ENCODE data around the gene GPR153. TPM values are rescaled to one million over a fixed set of nuclear protein-coding genes. Genes with fewer than 3 reads are reported as not detected.

The GPR153 gene
- total and polyA plus RNA-seq, 2 of the 13 experiments (the other 11 are each of a cell fraction or from before 2014, with no cell fraction given), result 0.22 to 0.31 TPM

- TF ChIP-seq, protein P1, sequence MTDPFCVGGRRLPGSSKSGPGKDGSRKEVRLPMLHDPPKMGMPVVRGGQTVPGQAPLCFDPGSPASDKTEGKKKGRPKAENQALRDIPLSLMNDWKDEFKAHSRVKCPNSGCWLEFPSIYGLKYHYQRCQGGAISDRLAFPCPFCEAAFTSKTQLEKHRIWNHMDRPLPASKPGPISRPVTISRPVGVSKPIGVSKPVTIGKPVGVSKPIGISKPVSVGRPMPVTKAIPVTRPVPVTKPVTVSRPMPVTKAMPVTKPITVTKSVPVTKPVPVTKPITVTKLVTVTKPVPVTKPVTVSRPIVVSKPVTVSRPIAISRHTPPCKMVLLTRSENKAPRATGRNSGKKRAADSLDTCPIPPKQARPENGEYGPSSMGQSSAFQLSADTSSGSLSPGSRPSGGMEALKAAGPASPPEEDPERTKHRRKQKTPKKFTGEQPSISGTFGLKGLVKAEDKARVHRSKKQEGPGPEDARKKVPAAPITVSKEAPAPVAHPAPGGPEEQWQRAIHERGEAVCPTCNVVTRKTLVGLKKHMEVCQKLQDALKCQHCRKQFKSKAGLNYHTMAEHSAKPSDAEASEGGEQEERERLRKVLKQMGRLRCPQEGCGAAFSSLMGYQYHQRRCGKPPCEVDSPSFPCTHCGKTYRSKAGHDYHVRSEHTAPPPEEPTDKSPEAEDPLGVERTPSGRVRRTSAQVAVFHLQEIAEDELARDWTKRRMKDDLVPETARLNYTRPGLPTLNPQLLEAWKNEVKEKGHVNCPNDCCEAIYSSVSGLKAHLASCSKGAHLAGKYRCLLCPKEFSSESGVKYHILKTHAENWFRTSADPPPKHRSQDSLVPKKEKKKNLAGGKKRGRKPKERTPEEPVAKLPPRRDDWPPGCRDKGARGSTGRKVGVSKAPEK (CRISPR knock-in tag; IDR thresholded peaks at IDR 0.05; ENCODE audit: borderline replicate concordance), result peak; percentile 60; the same call in 1 of the 2 replicates
- TF ChIP-seq ZNF672 (CRISPR knock-in tag; IDR thresholded peaks at IDR 0.05) (peak; percentile 93; the same call in 1 of the 2 replicates), STAT5B (CRISPR knock-in tag; IDR thresholded peaks at IDR 0.05) (peak; percentile 98), ZNF296 (CRISPR knock-in tag; conservative IDR thresholded peaks at IDR 0.05) (peak; percentile 96), SNAPC2 (CRISPR knock-in tag; IDR thresholded peaks at IDR 0.05) (peak; percentile 91), ZNF556 (CRISPR knock-in tag; IDR thresholded peaks at IDR 0.05; ENCODE audit: borderline replicate concordance) (peak; percentile 79; the same call in 1 of the 2 replicates), ZNF12 (CRISPR knock-in tag; IDR thresholded peaks at IDR 0.05) (peak; percentile 90), ZFYVE20 (CRISPR knock-in tag; IDR thresholded peaks at IDR 0.05; ENCODE audit: borderline replicate concordance, low read depth) (peak; percentile 99), ZNF570 (CRISPR knock-in tag; IDR thresholded peaks at IDR 0.05; ENCODE audit: borderline replicate concordance) (peak; percentile 88; the same call in 1 of the 2 replicates), CBX1 (IDR thresholded peaks at IDR 0.05; ENCODE audit: low read depth) (no peak), SNRNP70 (IDR thresholded peaks at IDR 0.05; ENCODE audit: low read depth, low read length) (no peak), U2AF1 (optimal IDR thresholded peaks at IDR 0.05; ENCODE audit: low read depth, low read length) (no peak), MTF1 (CRISPR knock-in tag; IDR thresholded peaks at IDR 0.05) (peak; percentile 97), ZNF350 (CRISPR knock-in tag; IDR thresholded peaks at IDR 0.05; ENCODE audit: borderline replicate concordance, low read depth) (peak; percentile 52; the same call in 1 of the 2 replicates), REPIN1 (CRISPR knock-in tag; IDR thresholded peaks at IDR 0.05; ENCODE audit: borderline replicate concordance, low read depth) (peak; percentile 98), PRMT3 (CRISPR knock-in tag; IDR thresholded peaks at IDR 0.05; ENCODE audit: borderline replicate concordance, low read depth) (peak; percentile 93; the same call in 1 of the 2 replicates), HNRNPL (IDR thresholded peaks at IDR 0.05; ENCODE audit: low read depth, low read length) (no peak), TEF (CRISPR knock-in tag; IDR thresholded peaks at IDR 0.05) (peak; percentile 95)
- TF ChIP-seq, protein P2, sequence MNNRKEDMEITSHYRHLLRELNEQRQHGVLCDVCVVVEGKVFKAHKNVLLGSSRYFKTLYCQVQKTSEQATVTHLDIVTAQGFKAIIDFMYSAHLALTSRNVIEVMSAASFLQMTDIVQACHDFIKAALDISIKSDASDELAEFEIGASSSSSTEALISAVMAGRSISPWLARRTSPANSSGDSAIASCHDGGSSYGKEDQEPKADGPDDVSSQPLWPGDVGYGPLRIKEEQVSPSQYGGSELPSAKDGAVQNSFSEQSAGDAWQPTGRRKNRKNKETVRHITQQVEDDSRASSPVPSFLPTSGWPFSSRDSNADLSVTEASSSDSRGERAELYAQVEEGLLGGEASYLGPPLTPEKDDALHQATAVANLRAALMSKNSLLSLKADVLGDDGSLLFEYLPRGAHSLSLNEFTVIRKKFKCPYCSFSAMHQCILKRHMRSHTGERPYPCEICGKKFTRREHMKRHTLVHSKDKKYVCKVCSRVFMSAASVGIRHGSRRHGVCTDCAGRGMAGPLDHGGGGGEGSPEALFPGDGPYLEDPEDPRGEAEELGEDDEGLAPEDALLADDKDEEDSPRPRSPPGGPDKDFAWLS (CRISPR knock-in tag; IDR thresholded peaks at IDR 0.05; ENCODE audit: borderline replicate concordance), result 0 out of 2 replicates have a peak, but pooled peaks have one; percentile 58
- TF ChIP-seq, protein P3, sequence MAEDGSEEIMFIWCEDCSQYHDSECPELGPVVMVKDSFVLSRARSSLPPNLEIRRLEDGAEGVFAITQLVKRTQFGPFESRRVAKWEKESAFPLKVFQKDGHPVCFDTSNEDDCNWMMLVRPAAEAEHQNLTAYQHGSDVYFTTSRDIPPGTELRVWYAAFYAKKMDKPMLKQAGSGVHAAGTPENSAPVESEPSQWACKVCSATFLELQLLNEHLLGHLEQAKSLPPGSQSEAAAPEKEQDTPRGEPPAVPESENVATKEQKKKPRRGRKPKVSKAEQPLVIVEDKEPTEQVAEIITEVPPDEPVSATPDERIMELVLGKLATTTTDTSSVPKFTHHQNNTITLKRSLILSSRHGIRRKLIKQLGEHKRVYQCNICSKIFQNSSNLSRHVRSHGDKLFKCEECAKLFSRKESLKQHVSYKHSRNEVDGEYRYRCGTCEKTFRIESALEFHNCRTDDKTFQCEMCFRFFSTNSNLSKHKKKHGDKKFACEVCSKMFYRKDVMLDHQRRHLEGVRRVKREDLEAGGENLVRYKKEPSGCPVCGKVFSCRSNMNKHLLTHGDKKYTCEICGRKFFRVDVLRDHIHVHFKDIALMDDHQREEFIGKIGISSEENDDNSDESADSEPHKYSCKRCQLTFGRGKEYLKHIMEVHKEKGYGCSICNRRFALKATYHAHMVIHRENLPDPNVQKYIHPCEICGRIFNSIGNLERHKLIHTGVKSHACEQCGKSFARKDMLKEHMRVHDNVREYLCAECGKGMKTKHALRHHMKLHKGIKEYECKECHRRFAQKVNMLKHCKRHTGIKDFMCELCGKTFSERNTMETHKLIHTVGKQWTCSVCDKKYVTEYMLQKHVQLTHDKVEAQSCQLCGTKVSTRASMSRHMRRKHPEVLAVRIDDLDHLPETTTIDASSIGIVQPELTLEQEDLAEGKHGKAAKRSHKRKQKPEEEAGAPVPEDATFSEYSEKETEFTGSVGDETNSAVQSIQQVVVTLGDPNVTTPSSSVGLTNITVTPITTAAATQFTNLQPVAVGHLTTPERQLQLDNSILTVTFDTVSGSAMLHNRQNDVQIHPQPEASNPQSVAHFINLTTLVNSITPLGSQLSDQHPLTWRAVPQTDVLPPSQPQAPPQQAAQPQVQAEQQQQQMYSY (CRISPR knock-in tag; IDR thresholded peaks at IDR 0.05), result peak; percentile 80
Measured at GRCh38 chr1:6245086-6245868, 15.6 kb downstream of the GPR153 start (continued).

Data from HepG2 (cell line).